Urinary bladder (tissue), 4 donors: ENCODE data around the gene EPB41L4A. TPM values are rescaled to one million over a fixed set of nuclear protein-coding genes. Genes with fewer than 3 reads are reported as not detected.

Experiments
- DNase-seq: peaks from one replicate; pipeline ENCODE4 v3.0.0-alpha.2; 2015; ENCODE audit errors: extremely low spot score
- H3K27ac ChIP-seq: one replicate; pipeline ENCODE4 v1.5.1; 2013; ENCODE audit warnings: low read depth, mild to moderate bottlenecking, moderate library complexity
- H3K36me3 ChIP-seq: one replicate; pipeline ENCODE4 v1.6.1; 2013; ENCODE audit warnings: mild to moderate bottlenecking, moderate library complexity; ENCODE audit not compliant: insufficient read depth
- H3K4me1 ChIP-seq: one replicate; pipeline ENCODE4 v1.6.1; 2013; ENCODE audit warnings: mild to moderate bottlenecking, moderate library complexity; ENCODE audit not compliant: insufficient read depth
- H3K4me3 ChIP-seq: one replicate; pipeline ENCODE4 v1.5.1; 2013; ENCODE audit warnings: low read depth, low read length
- WGBS: extraction: QIAGEN DNeasy Blood & Tissue Kit; methylation state at CpG from one replicate; pipeline ENCODE4 v1.1.7; 2013; 5-methylcytosine and 5-hydroxymethylcytosine counted together
- polyA plus RNA-seq: library from polyadenylated mRNA; stranded (reverse); fragments of 200-250 nt; gene quantifications from one replicate; pipeline ENCODE4 v1.2.3, GENCODE V29; 2013
- small RNA-seq: library from RNA; depleted of rRNA; stranded (forward); fragments of <200 nt; gene quantifications from one replicate; pipeline ENCODE3, GENCODE V24; 2014
- total RNA-seq: library from RNA; depleted of rRNA; stranded (reverse); fragments of >200 nt; gene quantifications from one replicate; pipeline ENCODE4 v1.2.3, GENCODE V29; 2014
- donor health status: healthy with polysubstance abuse.
- donor health status: healthy.

The EPB41L4A gene
- total and polyA plus RNA-seq, 2 donors, result 5.0 to 49.4 TPM

- DNase-seq, result no peak
- H3K4me1 ChIP-seq, result no peaks in the 10 kb centered on the region
- WGBS, result 87% methylated on average over 2 of the region's 2 CpGs
- H3K27ac ChIP-seq, result no peak overlapping the region
- H3K36me3 ChIP-seq, result no peaks in the 10 kb centered on the region
- H3K4me3 ChIP-seq, result no peak overlapping the region
Measured at GRCh38 chr5:112113565-112113964, 305.5 kb downstream of the EPB41L4A start.

Small RNA genes lying within 50 kb of the gene (small RNA-seq; reads per million reads assigned to genes)
- gene AC010265.1, result not detected
- not detected for gene HMGB3P16
- gene SNORA13, result 3.3 reads per million, percentile 90 among the genes with 10 or more reads in this experiment
